H1 (cell line): ENCODE measurements around the gene CCDC192. TPM values are rescaled to one million over a fixed set of nuclear protein-coding genes. Genes with fewer than 3 reads are reported as not detected.

Source experiments
- CTCF ChIA-PET: fragments of 300-600 bp; sonication (Branson Sonifier 250); formaldehyde crosslinking; loops from one replicate; lab custom pipeline; 2021; ENCODE audit not compliant: partially characterized antibody; lab: Charles Lee
- POLR2A ChIA-PET: fragments of 300-600 bp; sonication (Branson Sonifier 250); formaldehyde crosslinking; loops from one replicate; lab custom pipeline; 2021; ENCODE audit warnings: inconsistent platforms; ENCODE audit not compliant: partially characterized antibody; lab: Charles Lee
- DNase-seq, 2 experiments: peaks; one replicate each; pipeline versions ENCODE4 v3.0.0 to v3.0.0-alpha.2; 2010 to 2022; ENCODE audit warnings: low spot score in 2 of 2, low read depth in 1 of 2, mixed read lengths in 1 of 2
- FAIRE-seq: peaks from 2 replicates; lab custom pipeline; 2011; peaks lifted over from hg19 to GRCh38; lab: Jason Lieb, UNC
- H2AFZ ChIP-seq: 2 replicates; pipeline ENCODE4 v1.8.1; 2012; ENCODE audit warnings: low read length, inconsistent platforms
- H2AK5ac ChIP-seq: 2 replicates; pipeline ENCODE4 v1.6.1; 2013; ENCODE audit warnings: low read depth, low read length
- H2BK120ac ChIP-seq: replicated peaks from 2 replicates; pipeline ENCODE3; 2013; ENCODE audit warnings: low read depth, low read length, inconsistent platforms
- H2BK12ac ChIP-seq: 2 replicates; pipeline ENCODE4 v1.6.1; 2013; ENCODE audit warnings: low read depth, low read length
- H2BK15ac ChIP-seq: 2 replicates; pipeline ENCODE4 v1.6.1; 2013; ENCODE audit warnings: low read length
- H2BK20ac ChIP-seq: 2 replicates; pipeline ENCODE4 v1.6.1; 2013; ENCODE audit warnings: low read length
- H2BK5ac ChIP-seq: 2 replicates; pipeline ENCODE4 v1.6.1; 2013; ENCODE audit warnings: low read depth, low read length
- H3K14ac ChIP-seq: 2 replicates; pipeline ENCODE4 v1.6.1; 2013; ENCODE audit warnings: inconsistent platforms; ENCODE audit not compliant: insufficient read length
- H3K18ac ChIP-seq: 2 replicates; pipeline ENCODE4 v1.6.1; 2013; ENCODE audit warnings: low read length; ENCODE audit errors: extremely low read depth
- H3K23ac ChIP-seq: 2 replicates; pipeline ENCODE4 v1.6.1; 2013; ENCODE audit warnings: inconsistent platforms; ENCODE audit not compliant: insufficient read length
- H3K23me2 ChIP-seq: 2 replicates; pipeline ENCODE4 v1.6.1; 2013; ENCODE audit warnings: low read depth, low read length
- H3K27ac ChIP-seq: 2 replicates; pipeline ENCODE4 v1.6.1; 2011; ENCODE audit warnings: low read depth, low read length, inconsistent platforms
- H3K27me3 ChIP-seq, 4 experiments: replicated peaks in 1 of 4; 1 replicate in 1 of 4; 2 replicates in 3 of 4; pipeline versions ENCODE4 v1.6.1 to v1.8.1; 2011 to 2013; ENCODE audit warnings: low read length in 3 of 4, mild to moderate bottlenecking in 3 of 4, inconsistent platforms in 2 of 4, mixed read lengths in 2 of 4, moderate library complexity in 1 of 4; ENCODE audit not compliant: control insufficient read depth in 3 of 4, insufficient read depth in 3 of 4; ENCODE audit errors: extremely low read depth in 1 of 4
- H3K36me3 ChIP-seq, 4 experiments: 2 replicates each; pipeline versions ENCODE4 v1.6.1 to v1.8.1; 2011 to 2013; ENCODE audit warnings: mild to moderate bottlenecking in 4 of 4, low read length in 3 of 4, moderate library complexity in 2 of 4, control low read depth in 1 of 4, inconsistent platforms in 1 of 4; ENCODE audit not compliant: insufficient read depth in 4 of 4, control insufficient read depth in 2 of 4
- H3K4ac ChIP-seq: replicated peaks from 2 replicates; pipeline ENCODE3; 2013; ENCODE audit warnings: low read length, low read depth, mixed read lengths, inconsistent platforms; ENCODE audit not compliant: insufficient read length
- H3K4me1 ChIP-seq, 4 experiments: replicated peaks in 1 of 4; 1 replicate in 1 of 4; 2 replicates in 3 of 4; pipeline versions ENCODE4 v1.6.1 to v1.8.1; 2011 to 2013; ENCODE audit warnings: low read length in 3 of 4, inconsistent platforms in 2 of 4, mixed read lengths in 1 of 4; ENCODE audit not compliant: insufficient read depth in 4 of 4, control insufficient read depth in 3 of 4
- H3K4me2 ChIP-seq, 2 experiments: 2 replicates each; pipeline versions ENCODE4 v1.6.1 to v1.8.1; 2011 to 2013; ENCODE audit warnings: low read depth in 2 of 2, low read length in 2 of 2, control low read depth in 1 of 2, inconsistent platforms in 1 of 2, mild to moderate bottlenecking in 1 of 2; ENCODE audit not compliant: insufficient read depth in 1 of 2
- H3K4me3 ChIP-seq, 4 experiments: fragments of 200-600, 300-600 bp in 1 of 4; sonication (generic), shearing (Covaris generic), sonication (Bioruptor Twin) in 1 of 4; 2 replicates each; pipeline versions ENCODE4 v1.5.1 to v1.8.1; 2011 to 2016; ENCODE audit warnings: low read length in 4 of 4, low read depth in 3 of 4, control low read depth in 2 of 4, inconsistent platforms in 2 of 4, mild to moderate bottlenecking in 2 of 4, mixed read lengths in 1 of 4, moderate library complexity in 1 of 4; ENCODE audit not compliant: insufficient read depth in 2 of 4; ENCODE audit errors: extremely low read depth in 1 of 4
- H3K56ac ChIP-seq: replicated peaks from 2 replicates; pipeline ENCODE3; 2013; ENCODE audit warnings: low read depth, mild to moderate bottlenecking, mixed read lengths, low read length, inconsistent platforms; ENCODE audit not compliant: insufficient read length
- H3K79me1 ChIP-seq: 2 replicates; pipeline ENCODE4 v1.6.1; 2013; ENCODE audit warnings: low read depth, low read length, control low read depth
- H3K79me2 ChIP-seq, 2 experiments: 2 replicates each; pipeline versions ENCODE4 v1.6.1 to v1.8.1; 2012 to 2013; ENCODE audit warnings: low read length in 2 of 2, mild to moderate bottlenecking in 2 of 2, inconsistent platforms in 1 of 2; ENCODE audit not compliant: insufficient read depth in 2 of 2, control insufficient read depth in 1 of 2
- H3K9ac ChIP-seq, 4 experiments: replicated peaks in 1 of 4; 1 replicate in 1 of 4; 2 replicates in 3 of 4; pipeline versions ENCODE4 v1.6.1 to v1.8.1; 2011 to 2013; ENCODE audit warnings: low read depth in 3 of 4, low read length in 3 of 4, control low read depth in 2 of 4, mild to moderate bottlenecking in 2 of 4, moderate library complexity in 2 of 4, inconsistent platforms in 1 of 4; ENCODE audit errors: extremely low read depth in 1 of 4
- H3K9me3 ChIP-seq, 2 experiments: 2 replicates each; pipeline versions ENCODE4 v1.6.1 to v1.8.1; 2012 to 2013; ENCODE audit warnings: mild to moderate bottlenecking in 2 of 2, moderate library complexity in 2 of 2, control low read depth in 1 of 2, inconsistent platforms in 1 of 2, low read depth in 1 of 2, low read length in 1 of 2, mixed read lengths in 1 of 2; ENCODE audit not compliant: insufficient read depth in 2 of 2
- H4K20me1 ChIP-seq, 2 experiments: replicated peaks in 1 of 2; 2 replicates each; pipeline versions ENCODE3 to v1.8.1; 2011 to 2013; ENCODE audit warnings: inconsistent platforms in 2 of 2, low read length in 2 of 2, mild to moderate bottlenecking in 1 of 2; ENCODE audit not compliant: insufficient read depth in 2 of 2, control insufficient read depth in 1 of 2
- H4K5ac ChIP-seq: 2 replicates; pipeline ENCODE4 v1.6.1; 2013; ENCODE audit warnings: low read length, low read depth, mixed read lengths, inconsistent platforms; ENCODE audit not compliant: insufficient read length
- H4K8ac ChIP-seq: 2 replicates; pipeline ENCODE4 v1.8.0; 2013; ENCODE audit warnings: mild to moderate bottlenecking, moderate library complexity, low read length, inconsistent platforms; ENCODE audit not compliant: insufficient read depth; ENCODE audit errors: extremely low read depth
- H4K91ac ChIP-seq: replicated peaks from 2 replicates; pipeline ENCODE3; 2013; ENCODE audit warnings: low read length, mixed read lengths, inconsistent platforms; ENCODE audit not compliant: insufficient read length
- CBX8 ChIP-seq: fragments of 300-800, 300-1000 bp; sonication (generic); IDR thresholded peaks from 2 replicates; pipeline ENCODE4 v1.7.1; 2016; ENCODE audit warnings: low read depth, low read length, borderline replicate concordance
- EGR1 ChIP-seq: IDR thresholded peaks from 2 replicates; pipeline ENCODE4 v1.6.1; 2011; ENCODE audit warnings: low read depth, low read length, borderline replicate concordance
- EP300 ChIP-seq, 2 experiments: IDR thresholded peaks; 1 replicate in 1 of 2; 2 replicates in 1 of 2; pipeline ENCODE4 v1.6.1; 2011 to 2012; ENCODE audit warnings: low read depth in 2 of 2, low read length in 2 of 2, mild to moderate bottlenecking in 2 of 2, borderline replicate concordance in 1 of 2, inconsistent platforms in 1 of 2, moderate library complexity in 1 of 2
- FOSL1 ChIP-seq: IDR thresholded peaks from 2 replicates; pipeline ENCODE4 v1.6.1; 2011; ENCODE audit warnings: mild to moderate bottlenecking, low read depth, low read length, moderate library complexity; ENCODE audit not compliant: insufficient read depth
- GTF2F1 ChIP-seq: IDR thresholded peaks from 2 replicates; pipeline ENCODE4 v1.6.1; 2012; ENCODE audit warnings: low read depth, low read length, improper control_type of control experiment, borderline replicate concordance
- PHF8 ChIP-seq: fragments of 200-600 bp; sonication (generic); conservative IDR thresholded peaks from 2 replicates; pipeline ENCODE4 v1.7.1; 2012; ENCODE audit warnings: low read depth, mild to moderate bottlenecking, inconsistent platforms, low read length, moderate library complexity
- POLR2A ChIP-seq, 2 experiments: IDR thresholded peaks; 1 replicate in 1 of 2; 2 replicates in 1 of 2; pipeline ENCODE4 v1.6.1; 2011; ENCODE audit warnings: low read depth in 2 of 2, low read length in 2 of 2, mild to moderate bottlenecking in 2 of 2; ENCODE audit errors: control extremely low read depth in 1 of 2
- RBBP5 ChIP-seq: IDR thresholded peaks from 2 replicates; pipeline ENCODE4 v1.7.1; 2012; ENCODE audit warnings: low read depth, mild to moderate bottlenecking, inconsistent platforms, low read length, moderate library complexity, borderline replicate concordance
- RNF2 ChIP-seq: fragments of 200-900, 300-1000 bp; sonication (generic); IDR thresholded peaks from 2 replicates; pipeline ENCODE4 v1.7.1; 2016; ENCODE audit warnings: borderline replicate concordance, low read depth, mild to moderate bottlenecking, antibody characterized with exemption, low read length; ENCODE audit not compliant: poor library complexity, severe bottlenecking; ENCODE audit errors: missing control alignments
- TAF7 ChIP-seq: optimal IDR thresholded peaks from 2 replicates; pipeline ENCODE3; 2011; ENCODE audit warnings: low read depth, mild to moderate bottlenecking, inconsistent platforms, low read length, moderate library complexity, borderline replicate concordance
- TCF12 ChIP-seq: IDR thresholded peaks from 2 replicates; pipeline ENCODE4 v1.6.1; 2011; ENCODE audit warnings: low read depth, mild to moderate bottlenecking, low read length
- USF2 ChIP-seq: IDR thresholded peaks from 2 replicates; pipeline ENCODE4 v1.6.1; 2011; ENCODE audit warnings: low read length, improper control_type of control experiment
- WGBS, 2 experiments: shearing (Covaris generic) in 1 of 2; methylation state at CpG; one replicate each; pipeline versions ENCODE4 v1.1.6 to v1.1.7; 2013 to 2015; ENCODE audit warnings: low lambda C conversion rate in 2 of 2, mixed read lengths in 2 of 2, inconsistent platforms in 1 of 2, low coverage in 1 of 2, missing lambda C conversion rate in 1 of 2; ENCODE audit not compliant: insufficient replicate concordance in 2 of 2, insufficient coverage in 1 of 2, insufficient read length in 1 of 2; ENCODE audit errors: extremely low coverage in 1 of 2, missing lambda C conversion rate in 1 of 2; 5-methylcytosine and 5-hydroxymethylcytosine counted together
- polyA plus RNA-seq, 7 experiments: library from polyadenylated mRNA; depleted of rRNA in 3 of 7; stranded (reverse) in 5 of 7; unstranded in 2 of 7; fragments of >200 nt in 5 of 7; fragments of 200-250 nt in 2 of 7; gene quantifications; 1 replicate in 5 of 7; 2 replicates in 1 of 7; 4 replicates in 1 of 7; pipeline versions ENCODE4 v1.2.1 to v1.2.3, GENCODE V29; 2011 to 2013; ENCODE audit warnings: missing spikeins in 2 of 7, mixed read lengths in 2 of 7
- total RNA-seq: library from RNA; stranded (reverse); fragmentation: NEBNext Ultra II Directional; extraction: Animal tissue kit (Norgen Biotek cat#: 25700); gene quantifications from 2 replicates; pipeline ENCODE4 v1.2.1, GENCODE V29; 2021
- TF ChIP-seq, protein P1 (sequence below): IDR thresholded peaks from 2 replicates; pipeline ENCODE4 v1.6.1; 2012; ENCODE audit warnings: inconsistent platforms

Gene CCDC192
- total and polyA plus RNA-seq, 2 of the 8 experiments (the other 6 are each of a cell fraction or from before 2014, with no cell fraction given): 0.61 TPM; not detected in 1

DNA sequence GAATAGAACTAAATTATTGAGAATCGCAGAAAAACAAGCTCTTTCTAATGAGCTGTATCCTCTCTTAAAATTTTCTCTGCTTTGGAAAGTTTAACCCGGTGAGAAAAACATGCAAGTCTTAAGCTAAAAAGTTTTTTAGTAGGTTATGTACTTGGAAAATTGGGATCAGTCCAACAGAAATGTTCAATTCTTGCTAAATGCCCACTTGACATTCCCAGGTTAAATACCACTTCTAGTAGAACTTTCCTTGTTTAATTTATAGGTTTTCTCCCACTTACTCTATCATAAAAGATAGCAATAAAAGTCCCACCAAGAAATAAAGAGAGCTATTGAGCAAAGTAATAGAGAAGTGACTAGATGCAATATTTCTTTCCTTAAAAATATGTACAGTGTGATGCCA lies 157.1 kb downstream of the CCDC192 start:
- Histone ChIP-seq H2AFZ (no peak overlapping the region), H4K20me1 (no peaks in the 10 kb centered on the region), H3K56ac (no peak overlapping the region), H2BK20ac (no peak overlapping the region), H3K4me3 (no peak overlapping the region), H3K9ac (no peak overlapping the region), H3K79me2 (no peaks in the 10 kb centered on the region), H3K23me2 (no peaks in the 10 kb centered on the region), H3K14ac (no peak overlapping the region), H3K23ac (no peak overlapping the region), H3K27ac (no peak overlapping the region), H3K9me3 (no peaks in the 10 kb centered on the region), H3K4ac (no peak overlapping the region), H2AK5ac (no peak overlapping the region), H2BK15ac (no peak overlapping the region), H2BK12ac (no peak overlapping the region), H4K8ac (no peak overlapping the region), H4K5ac (no peak overlapping the region), H3K18ac (no peak overlapping the region), H2BK5ac (no peak overlapping the region), H2BK120ac (no peak overlapping the region), H3K36me3 (no peaks in the 10 kb centered on the region), H4K91ac (no peak overlapping the region), H3K79me1 (no peaks in the 10 kb centered on the region), H3K4me2 (no peak overlapping the region), H3K27me3 (no peaks in the 10 kb centered on the region), H3K4me1 (no peaks in the 10 kb centered on the region)
- FAIRE-seq (no peak), DNase-seq (no peak)
- 90% methylated on average over 2 of the region's 2 CpGs; no CpG with 5 or more reads in 1 of the 2 experiments for WGBS, 2 experiments
- CTCF ChIA-PET: no interaction called here
- POLR2A ChIA-PET: no interaction called here
- TF ChIP-seq EP300 (IDR thresholded peaks at IDR 0.05; ENCODE audit: borderline replicate concordance in 1 of 2, low read depth in 2 of 2, low read length in 2 of 2): no peak
- TF ChIP-seq RNF2: no peak
- TF ChIP-seq FOSL1: no peak
- TF ChIP-seq TCF12: no peak
- no peak for TF ChIP-seq CBX8
- no peak for TF ChIP-seq GTF2F1
- no peak for TF ChIP-seq EGR1
- no peak for TF ChIP-seq PHF8
- no peak for TF ChIP-seq USF2
- no peak for TF ChIP-seq RBBP5
- no peak for TF ChIP-seq POLR2A (IDR thresholded peaks at IDR 0.05; ENCODE audit: control extremely low read depth in 1 of 2, low read depth in 2 of 2, low read length in 2 of 2)
- TF ChIP-seq TAF7: no peak
- TF ChIP-seq, protein P1, sequence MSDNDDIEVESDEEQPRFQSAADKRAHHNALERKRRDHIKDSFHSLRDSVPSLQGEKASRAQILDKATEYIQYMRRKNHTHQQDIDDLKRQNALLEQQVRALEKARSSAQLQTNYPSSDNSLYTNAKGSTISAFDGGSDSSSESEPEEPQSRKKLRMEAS: no peak
